Bronchial epithelial cell (primary cell): ENCODE results near the gene JARID2. TPM values are rescaled to one million over a fixed set of nuclear protein-coding genes. Genes with fewer than 3 reads are reported as not detected.

ENCODE experiments used
- DNase-seq: peaks from one replicate; pipeline ENCODE4 v3.0.0-alpha.2; 2010; ENCODE audit warnings: low read depth
- FAIRE-seq: peaks from 2 replicates; lab custom pipeline; 2011; peaks lifted over from hg19 to GRCh38; lab: Jason Lieb, UNC
- H3K27me3 ChIP-seq: 2 replicates; pipeline ENCODE4 v1.5.1; 2011; ENCODE audit warnings: low read length; ENCODE audit not compliant: control insufficient read depth, insufficient read depth
- H3K36me3 ChIP-seq: 2 replicates; pipeline ENCODE4 v1.5.1; 2011; ENCODE audit warnings: low read length; ENCODE audit not compliant: control insufficient read depth, insufficient read depth
- H3K4me3 ChIP-seq: 2 replicates; pipeline ENCODE4 v1.5.1; 2011; ENCODE audit warnings: mild to moderate bottlenecking, low read depth, low read length, control low read depth
- CTCF ChIP-seq: IDR thresholded peaks from 2 replicates; pipeline ENCODE4 v1.5.1; 2011; ENCODE audit warnings: mild to moderate bottlenecking, moderate library complexity, low read length, control low read depth, inconsistent platforms; ENCODE audit not compliant: insufficient read depth, severe bottlenecking
- total RNA-seq: library from RNA; depleted of rRNA; stranded (reverse); fragments of >200 nt; gene quantifications from 2 replicates; pipeline ENCODE4 v1.2.1, GENCODE V29; 2014

JARID2 gene
- total RNA-seq, 1 donor from 2014 or later = 29.2 TPM

GRCh38 chr6:15370733-15371671, 125.1 kb downstream of the JARID2 start:
- no peaks in the 10 kb centered on the region for H3K27me3 ChIP-seq
- no peak for TF ChIP-seq CTCF
- peaks cover 3% of the 10 kb centered on the region for H3K36me3 ChIP-seq
- no peak overlapping the region for H3K4me3 ChIP-seq
- FAIRE-seq (no peak), DNase-seq (peak; percentile 94)

GRCh38 chr6:15372932-15373331, 127.1 kb downstream of the JARID2 start:
- TF ChIP-seq CTCF = no peak
- no peak overlapping the region for H3K4me3 ChIP-seq
- FAIRE-seq (no peak), DNase-seq (no peak)
- H3K27me3 ChIP-seq = no peaks in the 10 kb centered on the region
- H3K36me3 ChIP-seq = peaks cover 3% of the 10 kb centered on the region

GRCh38 chr6:15374119-15374518, 128.2 kb downstream of the JARID2 start:
- no peak for TF ChIP-seq CTCF
- no peak overlapping the region for H3K4me3 ChIP-seq
- H3K36me3 ChIP-seq = peaks cover 3% of the 10 kb centered on the region
- DNase-seq (no peak), FAIRE-seq (no peak)
- no peaks in the 10 kb centered on the region for H3K27me3 ChIP-seq

GRCh38 chr6:15375018-15375417, 129.1 kb downstream of the JARID2 start:
- no peak for TF ChIP-seq CTCF
- H3K27me3 ChIP-seq = no peaks in the 10 kb centered on the region
- peaks cover 3% of the 10 kb centered on the region for H3K36me3 ChIP-seq
- H3K4me3 ChIP-seq = no peak overlapping the region
- no peak for DNase-seq
- no peak for FAIRE-seq

GRCh38 chr6:15375638-15376290, 129.9 kb downstream of the JARID2 start:
- no peaks in the 10 kb centered on the region for H3K27me3 ChIP-seq
- DNase-seq = no peak
- TF ChIP-seq CTCF = no peak
- no peak for FAIRE-seq
- H3K36me3 ChIP-seq = peaks cover 3% of the 10 kb centered on the region
- no peak overlapping the region for H3K4me3 ChIP-seq
